Stomach (tissue), 9 donors: Measurements from ENCODE around the gene LCN12. TPM values are rescaled to one million over a fixed set of nuclear protein-coding genes. Genes with fewer than 3 reads are reported as not detected.

Experiments used
- DNase-seq, 2 donors: peaks; one replicate each; pipeline versions ENCODE4 v3.0.0 to v3.0.0-alpha.2; 2013 to 2019
- H3K27ac ChIP-seq, 5 donors: fragments of 200-600 bp in 4 of 5; sonication (generic) in 4 of 5; one replicate each; pipeline ENCODE4 v1.5.1; 2013 to 2019; ENCODE audit warnings: mild to moderate bottlenecking in 1 of 5, moderate library complexity in 1 of 5
- H3K27me3 ChIP-seq, 3 donors: fragments of 200-600 bp; sonication (generic); one replicate each; pipeline ENCODE4 v1.5.1; 2017 to 2019; ENCODE audit warnings: mixed run types in 1 of 3
- H3K36me3 ChIP-seq, 4 donors: fragments of 200-600 bp; sonication (generic); 1 replicate in 3 of 4; 2 replicates in 1 of 4; pipeline ENCODE4 v1.5.1; 2016 to 2019
- H3K4me1 ChIP-seq, 4 donors: fragments of 200-600 bp; sonication (generic); one replicate each; pipeline ENCODE4 v1.5.1; 2016 to 2019
- H3K4me3 ChIP-seq, 4 donors: fragments of 200-600 bp; sonication (generic) in 3 of 4; one replicate each; pipeline ENCODE4 v1.5.1; 2016 to 2019; ENCODE audit warnings: mild to moderate bottlenecking in 1 of 4
- H3K9me3 ChIP-seq, 4 donors: fragments of 200-600 bp; sonication (generic); one replicate each; pipeline ENCODE4 v1.5.1; 2016 to 2019
- EP300 ChIP-seq: sonication (generic); formaldehyde crosslinking; IDR thresholded peaks from one replicate; pipeline ENCODE4 v1.6.1; 2017; ENCODE audit warnings: antibody characterized with exemption
- POLR2A ChIP-seq, 4 donors: fragments of 450-650 bp; IDR thresholded peaks; one replicate each; pipeline ENCODE4 v1.6.1; 2016; ENCODE audit warnings: antibody characterized with exemption in 4 of 4, control low read depth in 2 of 4, mild to moderate bottlenecking in 1 of 4, moderate library complexity in 1 of 4
- POLR2AphosphoS5 ChIP-seq, 3 donors: sonication (generic); formaldehyde crosslinking; IDR thresholded peaks; one replicate each; pipeline ENCODE4 v1.6.1; 2016; ENCODE audit warnings: antibody characterized with exemption in 3 of 3
- WGBS, 5 donors: extraction: QIAGEN DNeasy Blood & Tissue Kit in 3 of 5; methylation state at CpG; one replicate each; pipeline versions ENCODE4 v1.1.5 to v1.1.7; 2013 to 2018; 5-methylcytosine and 5-hydroxymethylcytosine counted together
- intact Hi-C: fragments of 100-400 bp; cut with DNase I; formaldehyde crosslinking; loops from one replicate; pipeline ENCODE4 v1.15.1; 2023; ENCODE audit warnings: low total_unique reads
- polyA plus RNA-seq, 3 donors: library from polyadenylated mRNA; stranded (reverse); fragments of 200-250 nt; gene quantifications; one replicate each; pipeline ENCODE4 v1.2.3, GENCODE V29; 2013
- total RNA-seq, 5 donors: library from RNA; depleted of rRNA; stranded (reverse); fragments of >200 nt; gene quantifications; one replicate each; pipeline versions ENCODE4 v1.1.0 to v1.2.3, GENCODE V29; 2014 to 2016
- TF ChIP-seq, protein P1 (sequence below), 7 experiments: fragments of 450-650 bp in 4 of 7; fragments of 200-600 bp in 3 of 7; sonication (generic) in 3 of 7; IDR thresholded peaks; one replicate each; pipeline ENCODE4 v1.5.1; 2016 to 2019; ENCODE audit warnings: antibody characterized with exemption in 7 of 7, control low read depth in 2 of 7, mild to moderate bottlenecking in 1 of 7
- donor health status: healthy with polysubstance abuse.
- donor health status: Bipolar disorder and iron deficiency.
- donor health status: healthy.

The LCN12 gene
- total and polyA plus RNA-seq, 8 donors, result 0.73 to 6.3 (median 2.3) TPM; not detected in 3

DNA sequence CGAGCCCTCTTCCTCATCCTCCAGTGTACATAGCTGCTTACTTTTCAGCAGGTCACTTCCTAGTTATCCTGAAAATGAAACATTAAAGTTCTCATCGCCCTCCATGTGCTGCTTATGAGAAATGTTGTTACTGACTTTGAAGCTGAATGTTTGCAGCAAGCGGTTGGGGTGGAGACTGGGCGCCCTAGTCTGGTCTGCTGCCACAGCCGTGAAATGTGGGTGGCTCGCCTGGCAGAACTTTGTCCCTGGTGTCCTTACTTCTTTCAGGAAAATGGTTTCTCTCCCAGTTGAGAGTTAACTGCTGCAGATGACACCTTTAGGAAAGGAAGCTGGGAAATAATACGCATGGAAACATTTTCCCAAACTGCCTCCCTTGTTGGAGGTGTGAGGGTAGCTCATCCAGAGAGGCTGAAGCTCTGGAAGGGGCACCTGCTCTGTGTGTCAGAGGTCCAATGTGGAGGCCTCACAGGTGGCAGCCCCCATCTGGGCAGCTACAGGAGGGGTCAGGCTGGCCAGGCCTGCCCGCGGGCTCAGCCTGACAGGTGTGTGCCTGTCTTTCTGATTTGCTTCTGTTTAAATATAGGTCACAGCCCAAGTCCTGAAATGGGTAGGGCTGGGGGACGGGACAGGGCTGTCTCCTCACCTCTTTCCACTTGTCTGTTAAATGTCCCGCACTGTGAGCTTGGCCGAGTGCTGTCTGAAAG is 41.7 kb upstream of the LCN12 start:
- 86 to 90% (median 89%) methylated on average over 12 of the region's 12 CpGs for WGBS, 5 donors
- no peak overlapping the region for H3K27ac ChIP-seq
- peaks cover 20 to 96% (median 87%) of the 10 kb centered on the region in 4 donors for H3K36me3 ChIP-seq
- H3K9me3 ChIP-seq, result no peaks in the 10 kb centered on the region
- intact Hi-C loops, result no loop called here
- H3K27me3 ChIP-seq, result no peaks in the 10 kb centered on the region
- no peak overlapping the region for H3K4me3 ChIP-seq
- TF ChIP-seq POLR2A (IDR thresholded peaks at IDR 0.05) (no peak), POLR2AphosphoS5 (IDR thresholded peaks at IDR 0.05) (no peak), EP300 (no peak)
- no peak for DNase-seq
- H3K4me1 ChIP-seq, result no peaks in the 10 kb centered on the region

DNA sequence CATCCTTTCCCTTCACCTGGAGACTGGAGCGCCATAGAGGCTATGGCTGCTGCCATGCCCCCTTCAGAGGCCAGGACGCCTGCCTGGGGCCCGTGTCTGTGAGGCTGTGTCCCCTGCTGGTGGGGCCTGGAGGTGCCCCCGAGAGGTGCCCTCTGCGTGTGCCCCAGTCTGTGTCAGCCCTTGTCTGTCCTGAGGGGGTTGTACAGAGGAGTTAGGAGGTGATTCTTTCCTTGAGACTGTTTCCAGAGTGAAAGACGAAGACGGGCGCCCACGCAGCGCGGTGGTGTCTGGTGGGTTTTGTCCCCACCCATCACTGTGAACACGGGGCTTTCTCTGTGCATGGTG is 41.2 kb upstream of the LCN12 start:
- H3K4me3 ChIP-seq, result no peak overlapping the region
- TF ChIP-seq EP300 (no peak), POLR2A (IDR thresholded peaks at IDR 0.05) (no peak)
- peaks cover 20 to 97% (median 90%) of the 10 kb centered on the region in 4 donors for H3K36me3 ChIP-seq

DNA sequence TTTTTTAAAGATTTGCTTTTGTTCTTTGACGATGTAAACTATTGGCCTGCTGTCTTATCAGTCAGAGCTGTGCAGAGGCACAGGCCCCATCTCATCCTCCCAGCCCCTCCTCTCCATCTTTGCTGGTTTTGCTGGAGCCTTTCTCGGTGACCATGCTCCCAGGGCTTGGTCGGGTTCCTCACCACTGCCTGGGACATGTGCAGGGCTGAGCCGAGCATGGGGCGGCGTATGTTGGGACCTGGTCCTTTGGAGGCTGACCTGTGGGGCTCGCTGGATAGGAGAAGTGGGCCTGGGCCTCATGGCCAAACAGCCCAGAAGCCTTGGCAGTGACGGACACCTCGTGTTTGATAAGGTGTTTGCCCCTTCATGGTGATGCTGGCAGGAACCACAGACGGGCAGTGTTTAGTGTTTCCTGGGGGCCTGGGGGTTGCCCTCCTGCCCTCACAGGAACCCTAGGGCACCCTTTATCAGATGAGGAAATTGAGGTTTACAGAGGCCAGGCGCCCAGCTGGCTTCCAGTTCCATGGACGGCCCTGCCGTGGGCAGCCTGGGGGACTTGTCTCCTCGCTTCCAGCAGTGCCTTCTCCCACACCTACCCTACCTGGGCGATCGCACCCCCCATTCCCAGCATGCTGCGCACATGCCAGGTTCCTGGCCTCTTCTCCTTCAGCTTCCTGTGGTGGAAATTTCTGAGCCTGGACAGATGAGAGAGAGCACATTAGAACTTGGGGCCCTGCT is 38.2 kb upstream of the LCN12 start:
- Histone ChIP-seq H3K9me3 (no peaks in the 10 kb centered on the region), H3K27me3 (no peaks in the 10 kb centered on the region), H3K36me3 (peaks cover 25 to 95% (median 92%) of the 10 kb centered on the region in 4 donors), H3K4me1 (no peaks in the 10 kb centered on the region), H3K4me3 (no peak overlapping the region), H3K27ac (no peak overlapping the region)
- intact Hi-C loops, result no loop called here
- TF ChIP-seq POLR2A (IDR thresholded peaks at IDR 0.05) (no peak), POLR2AphosphoS5 (IDR thresholded peaks at IDR 0.05) (no peak), EP300 (no peak)
- TF ChIP-seq, protein P1, sequence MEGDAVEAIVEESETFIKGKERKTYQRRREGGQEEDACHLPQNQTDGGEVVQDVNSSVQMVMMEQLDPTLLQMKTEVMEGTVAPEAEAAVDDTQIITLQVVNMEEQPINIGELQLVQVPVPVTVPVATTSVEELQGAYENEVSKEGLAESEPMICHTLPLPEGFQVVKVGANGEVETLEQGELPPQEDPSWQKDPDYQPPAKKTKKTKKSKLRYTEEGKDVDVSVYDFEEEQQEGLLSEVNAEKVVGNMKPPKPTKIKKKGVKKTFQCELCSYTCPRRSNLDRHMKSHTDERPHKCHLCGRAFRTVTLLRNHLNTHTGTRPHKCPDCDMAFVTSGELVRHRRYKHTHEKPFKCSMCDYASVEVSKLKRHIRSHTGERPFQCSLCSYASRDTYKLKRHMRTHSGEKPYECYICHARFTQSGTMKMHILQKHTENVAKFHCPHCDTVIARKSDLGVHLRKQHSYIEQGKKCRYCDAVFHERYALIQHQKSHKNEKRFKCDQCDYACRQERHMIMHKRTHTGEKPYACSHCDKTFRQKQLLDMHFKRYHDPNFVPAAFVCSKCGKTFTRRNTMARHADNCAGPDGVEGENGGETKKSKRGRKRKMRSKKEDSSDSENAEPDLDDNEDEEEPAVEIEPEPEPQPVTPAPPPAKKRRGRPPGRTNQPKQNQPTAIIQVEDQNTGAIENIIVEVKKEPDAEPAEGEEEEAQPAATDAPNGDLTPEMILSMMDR (IDR thresholded peaks at IDR 0.05), result no peak
- DNase-seq, result no peak
- 81 to 91% (median 82%) methylated on average over 9 to 17 of the region's 17 CpGs for WGBS, 5 donors

More for the DNA sequence above, 41.2 kb upstream of the LCN12 start:
- no peak for DNase-seq
- H3K4me1 ChIP-seq, result no peaks in the 10 kb centered on the region
- H3K27ac ChIP-seq, result no peak overlapping the region
- no peaks in the 10 kb centered on the region for H3K27me3 ChIP-seq
- H3K9me3 ChIP-seq, result no peaks in the 10 kb centered on the region
- intact Hi-C loops, result no loop called here
- WGBS, 5 donors, result 86 to 91% (median 88%) methylated on average over 12 of the region's 12 CpGs

DNA sequence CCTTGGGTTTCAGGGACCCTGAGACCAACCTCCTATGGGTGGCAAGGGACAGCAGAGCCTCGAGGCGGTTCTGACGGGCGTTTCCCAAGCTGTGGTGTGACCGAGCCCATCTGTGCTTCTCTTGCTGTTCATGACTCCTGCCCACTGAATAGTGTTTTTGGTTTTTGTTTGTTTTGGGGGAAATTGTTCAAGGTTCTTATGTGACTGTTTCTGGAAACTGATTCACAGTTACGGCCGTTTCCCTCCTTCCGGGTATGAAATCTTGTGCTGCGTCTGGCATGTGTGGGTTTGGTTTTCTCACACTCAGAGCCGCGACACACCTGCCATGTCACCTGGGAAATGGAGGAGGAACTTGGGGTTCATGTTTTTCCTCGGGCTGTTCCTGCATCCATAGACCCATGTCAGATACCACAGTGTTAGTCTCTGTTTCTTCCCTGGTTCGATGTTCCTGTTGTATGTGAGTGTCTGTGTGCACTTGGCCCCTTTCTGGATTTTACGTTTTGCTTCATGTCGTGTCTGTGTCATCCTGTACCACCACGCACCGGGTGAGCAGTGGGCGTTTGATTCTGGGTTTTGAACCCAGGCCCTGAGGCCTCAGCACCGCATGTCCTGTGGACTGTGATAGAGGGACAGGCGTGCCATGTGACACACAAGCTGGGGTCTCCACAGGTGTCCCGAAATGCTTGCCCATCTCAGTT is 36.3 kb upstream of the LCN12 start:
- no peak for DNase-seq
- intact Hi-C loops, result no loop called here
- Histone ChIP-seq H3K4me1 (no peaks in the 10 kb centered on the region), H3K36me3 (peaks cover 38 to 90% (median 88%) of the 10 kb centered on the region in 4 donors), H3K27ac (no peak overlapping the region), H3K4me3 (no peak overlapping the region), H3K9me3 (no peaks in the 10 kb centered on the region), H3K27me3 (no peaks in the 10 kb centered on the region)
- WGBS, 5 donors, result 87 to 89% (median 88%) methylated on average over 19 to 21 of the region's 21 CpGs
- TF ChIP-seq POLR2A (IDR thresholded peaks at IDR 0.05) (no peak), POLR2AphosphoS5 (IDR thresholded peaks at IDR 0.05) (no peak)

DNA sequence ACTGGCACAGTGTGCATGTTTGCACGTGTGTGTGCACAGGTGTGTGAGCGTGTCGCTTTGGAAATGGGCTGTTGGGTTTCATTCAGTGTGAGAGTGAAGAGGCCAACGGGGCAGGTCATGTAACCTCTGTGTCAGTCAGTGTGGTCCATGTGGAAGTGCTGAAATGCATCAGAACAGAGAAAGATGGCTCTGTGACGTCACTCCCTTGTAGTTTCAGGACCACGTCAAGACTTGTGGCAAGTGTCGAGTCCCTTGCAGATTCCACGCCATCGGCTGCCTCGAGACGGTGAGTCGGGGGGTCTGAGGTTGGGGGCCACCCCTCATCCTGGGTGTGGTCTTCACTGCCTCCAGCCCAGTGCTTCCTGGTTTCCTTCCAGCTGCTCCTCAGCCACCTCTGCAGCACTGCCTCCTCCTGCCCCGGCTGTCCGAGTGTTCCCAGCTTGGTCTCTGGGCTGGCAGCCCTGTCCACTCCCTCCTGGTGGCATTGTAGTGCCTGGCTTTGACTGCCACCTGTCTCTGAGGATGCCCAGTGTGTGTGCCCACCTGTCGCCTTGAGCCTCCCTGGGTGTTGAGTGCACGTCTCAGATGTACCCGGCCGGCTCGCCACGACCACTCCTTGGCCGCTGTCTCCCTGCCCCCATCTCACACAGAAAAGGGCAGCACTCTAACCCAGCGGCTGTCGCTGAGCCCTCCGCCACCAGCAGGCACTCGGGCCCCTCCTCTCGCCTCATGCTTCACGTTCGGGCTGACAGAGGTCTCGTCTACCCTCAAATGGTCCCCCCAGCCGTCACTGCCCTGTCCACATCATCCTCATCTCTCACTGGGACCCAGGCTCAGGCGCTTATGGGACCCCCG is 35.5 kb upstream of the LCN12 start:
- DNase-seq, result no peak
- 91 to 95% (median 91%) methylated on average over 31 to 32 of the region's 32 CpGs for WGBS, 5 donors
- TF ChIP-seq EP300 (no peak), POLR2AphosphoS5 (IDR thresholded peaks at IDR 0.05) (no peak), POLR2A (IDR thresholded peaks at IDR 0.05) (no peak)
- TF ChIP-seq, protein P1 (IDR thresholded peaks at IDR 0.05), result no peak
- H3K27me3 ChIP-seq, result no peaks in the 10 kb centered on the region
- H3K4me3 ChIP-seq, result no peak overlapping the region
- H3K36me3 ChIP-seq, result peaks cover 40 to 90% (median 89%) of the 10 kb centered on the region in 4 donors
- intact Hi-C loops, result no loop called here
- H3K9me3 ChIP-seq, result no peaks in the 10 kb centered on the region
- no peak overlapping the region for H3K27ac ChIP-seq
- no peaks in the 10 kb centered on the region for H3K4me1 ChIP-seq
